Ovary (tissue), 9 donors: Measurements from ENCODE around the gene SLC35E4. TPM values are rescaled to one million over a fixed set of nuclear protein-coding genes. Genes with fewer than 3 reads are reported as not detected.

ENCODE experiments used
- DNase-seq, 5 donors: peaks; one replicate each; pipeline ENCODE4 v3.0.0-alpha.2; 2019 to 2020
- H3K27ac ChIP-seq, 2 donors: fragments of 200-600 bp; one replicate each; pipeline versions ENCODE4 v1.5.1 to v1.8.0; 2019 to 2022
- H3K27me3 ChIP-seq: fragments of 200-600 bp; one replicate; pipeline ENCODE4 v1.8.0; 2022
- H3K36me3 ChIP-seq: fragments of 200-600 bp; sonication (generic); one replicate; pipeline ENCODE4 v1.5.1; 2019
- H3K4me1 ChIP-seq: one replicate; pipeline ENCODE4 v1.8.1; 2013; ENCODE audit warnings: mild to moderate bottlenecking, moderate library complexity; ENCODE audit not compliant: insufficient read depth
- H3K4me3 ChIP-seq: fragments of 200-600 bp; sonication (generic); one replicate; pipeline ENCODE4 v1.5.1; 2017
- H3K9me3 ChIP-seq, 2 donors: fragments of 200-600 bp in 1 of 2; sonication (generic) in 1 of 2; one replicate each; pipeline versions ENCODE4 v1.5.1 to v1.8.1; 2013 to 2019; ENCODE audit warnings: mild to moderate bottlenecking in 1 of 2, moderate library complexity in 1 of 2
- EP300 ChIP-seq: sonication (generic); formaldehyde crosslinking; IDR thresholded peaks from one replicate; pipeline ENCODE4 v1.6.1; 2017; ENCODE audit warnings: antibody characterized with exemption
- POLR2A ChIP-seq: fragments of 450-650 bp; IDR thresholded peaks from one replicate; pipeline ENCODE4 v1.6.1; 2017; ENCODE audit warnings: antibody characterized with exemption, mild to moderate bottlenecking, moderate library complexity
- WGBS, 3 donors: extraction: QIAGEN DNeasy Blood & Tissue Kit in 1 of 3; methylation state at CpG; one replicate each; pipeline versions ENCODE4 v1.1.5 to v1.1.7; 2013 to 2017; 5-methylcytosine and 5-hydroxymethylcytosine counted together
- intact Hi-C, 4 donors: fragments of 100-400 bp; cut with DNase I; formaldehyde crosslinking; loops; one replicate each; pipeline versions ENCODE4 v1.11.0 to v1.15.1; 2022 to 2023
- polyA plus RNA-seq, 2 donors: library from polyadenylated mRNA; stranded (reverse); fragments of 200-250 nt in 1 of 2; fragments of 350-450 nt in 1 of 2; fragmentation: Illumina TruSeq in 1 of 2; extraction: RNeasy Lipid Tissue Mini Kit (QIAGEN cat#74804) in 1 of 2; gene quantifications; one replicate each; pipeline ENCODE4 v1.2.3, GENCODE V29; 2013 to 2014
- total RNA-seq, 7 donors: library from RNA; depleted of rRNA in 2 of 7; stranded (reverse); fragments of >200 nt in 2 of 7; fragmentation: NEBNext Ultra II Directional in 3 of 7; extraction: Animal tissue kit (Norgen Biotek cat#: 25700) in 3 of 7; gene quantifications; one replicate each; pipeline versions ENCODE4 v1.1.0 to v1.2.4, GENCODE V29; 2016 to 2023
- TF ChIP-seq, protein P1 (sequence below), 3 donors: fragments of 450-650 bp in 2 of 3; fragments of 200-600 bp in 1 of 3; IDR thresholded peaks; one replicate each; pipeline versions ENCODE4 v1.5.1 to v1.8.0; 2016 to 2022; ENCODE audit warnings: antibody characterized with exemption in 3 of 3, mild to moderate bottlenecking in 1 of 3
- donor health status: DM: no; HTN: no; CAD: no; lungs with moderate emphysema.
- donor health status: DM: no; HTN: no; CAD: no.
- donor health status: Bipolar disorder and iron deficiency.
- donor health status: DM: yes; HTN: yes; CAD: no.
- donor health status: DM: no; HTN: no; CAD: no.
- donor health status: DM: yes; HTN: yes; CAD: no.

Gene SLC35E4
- total and polyA plus RNA-seq, 9 donors = 0.90 to 6.7 (median 3.5) TPM

GRCh38 chr22:30655532-30655931 is 20.0 kb downstream of the SLC35E4 start:
- Histone ChIP-seq H3K36me3 (no peaks in the 10 kb centered on the region), H3K4me3 (no peak overlapping the region), H3K27ac (no peak overlapping the region), H3K4me1 (no peaks in the 10 kb centered on the region), H3K27me3 (no peaks in the 10 kb centered on the region), H3K9me3 (no peaks in the 10 kb centered on the region)
- no peak for DNase-seq
- WGBS, 3 donors = 71 to 78% (median 76%) methylated on average over 3 of the region's 3 CpGs
- TF ChIP-seq EP300 = no peak
- TF ChIP-seq POLR2A = no peak
- intact Hi-C loops = no loop called here

DNA sequence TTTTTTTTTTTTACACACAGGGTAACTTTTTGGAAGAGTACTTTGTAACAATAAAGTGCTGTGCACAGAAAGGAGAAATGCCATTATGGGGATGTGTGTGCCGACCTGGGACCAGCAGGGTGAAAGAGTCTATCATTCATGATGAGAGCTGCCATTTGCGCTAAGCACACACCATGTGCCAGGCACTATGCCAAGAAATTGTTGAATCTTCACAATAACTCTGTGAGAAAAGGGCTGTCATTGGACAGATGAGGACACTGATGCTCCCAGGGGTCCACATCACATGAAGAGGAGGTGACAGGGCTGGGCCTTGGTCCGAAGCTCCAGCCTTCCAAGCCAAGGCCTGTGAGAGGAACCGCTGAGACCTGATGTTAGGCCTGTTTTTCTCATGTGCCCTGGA is 26.5 kb downstream of the SLC35E4 start:
- 90 to 93% (median 93%) methylated on average over 4 of the region's 4 CpGs for WGBS, 3 donors
- intact Hi-C loops = no loop called here

GRCh38 chr22:30664798-30665197 is 29.2 kb downstream of the SLC35E4 start:
- H3K27ac ChIP-seq = no peak overlapping the region
- H3K36me3 ChIP-seq = no peaks in the 10 kb centered on the region
- H3K4me1 ChIP-seq = peaks cover 4% of the 10 kb centered on the region
- no peaks in the 10 kb centered on the region for H3K9me3 ChIP-seq
- TF ChIP-seq, protein P1, sequence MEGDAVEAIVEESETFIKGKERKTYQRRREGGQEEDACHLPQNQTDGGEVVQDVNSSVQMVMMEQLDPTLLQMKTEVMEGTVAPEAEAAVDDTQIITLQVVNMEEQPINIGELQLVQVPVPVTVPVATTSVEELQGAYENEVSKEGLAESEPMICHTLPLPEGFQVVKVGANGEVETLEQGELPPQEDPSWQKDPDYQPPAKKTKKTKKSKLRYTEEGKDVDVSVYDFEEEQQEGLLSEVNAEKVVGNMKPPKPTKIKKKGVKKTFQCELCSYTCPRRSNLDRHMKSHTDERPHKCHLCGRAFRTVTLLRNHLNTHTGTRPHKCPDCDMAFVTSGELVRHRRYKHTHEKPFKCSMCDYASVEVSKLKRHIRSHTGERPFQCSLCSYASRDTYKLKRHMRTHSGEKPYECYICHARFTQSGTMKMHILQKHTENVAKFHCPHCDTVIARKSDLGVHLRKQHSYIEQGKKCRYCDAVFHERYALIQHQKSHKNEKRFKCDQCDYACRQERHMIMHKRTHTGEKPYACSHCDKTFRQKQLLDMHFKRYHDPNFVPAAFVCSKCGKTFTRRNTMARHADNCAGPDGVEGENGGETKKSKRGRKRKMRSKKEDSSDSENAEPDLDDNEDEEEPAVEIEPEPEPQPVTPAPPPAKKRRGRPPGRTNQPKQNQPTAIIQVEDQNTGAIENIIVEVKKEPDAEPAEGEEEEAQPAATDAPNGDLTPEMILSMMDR (IDR thresholded peaks at IDR 0.05) = no peak
- no peak for TF ChIP-seq EP300
- TF ChIP-seq POLR2A = no peak
- no peak for DNase-seq
- H3K27me3 ChIP-seq = no peaks in the 10 kb centered on the region
- 97 to 99% (median 97%) methylated on average over 13 of the region's 13 CpGs for WGBS, 3 donors
- intact Hi-C loops = no loop called here
- no peak overlapping the region for H3K4me3 ChIP-seq

More for the DNA sequence above, 26.5 kb downstream of the SLC35E4 start:
- Histone ChIP-seq H3K4me3 (no peak overlapping the region), H3K36me3 (no peaks in the 10 kb centered on the region), H3K9me3 (no peaks in the 10 kb centered on the region), H3K27me3 (no peaks in the 10 kb centered on the region), H3K27ac (no peak overlapping the region), H3K4me1 (peaks cover 4% of the 10 kb centered on the region)
- no peak for TF ChIP-seq POLR2A
- TF ChIP-seq EP300 = no peak
- TF ChIP-seq, protein P1 (IDR thresholded peaks at IDR 0.05) = no peak
- DNase-seq = no peak

DNA sequence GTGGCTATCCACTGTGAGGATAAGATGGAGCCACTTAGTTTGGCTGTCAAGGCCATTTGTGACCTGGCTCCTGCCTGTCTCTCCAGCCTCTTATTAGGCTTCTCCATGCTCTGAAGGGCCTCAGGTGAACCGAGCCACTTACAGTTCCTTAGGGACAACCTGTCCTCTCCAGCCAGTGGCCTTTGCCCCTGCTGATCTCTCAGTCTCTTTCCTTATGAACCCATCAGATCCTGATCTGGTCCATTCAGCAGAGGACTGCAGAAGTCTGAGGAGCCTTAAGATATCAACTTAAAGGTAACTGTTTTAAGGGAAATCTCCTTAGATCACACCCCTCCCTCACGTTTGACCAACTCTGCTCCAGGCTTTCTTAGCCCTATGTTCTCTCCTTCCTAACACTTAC is 29.7 kb downstream of the SLC35E4 start:
- intact Hi-C loops = no loop called here

GRCh38 chr22:30665786-30666185 is 30.2 kb downstream of the SLC35E4 start:
- TF ChIP-seq, protein P1 (IDR thresholded peaks at IDR 0.05) = no peak
- TF ChIP-seq POLR2A (no peak), EP300 (no peak)
- Histone ChIP-seq H3K4me3 (no peak overlapping the region), H3K27ac (no peak overlapping the region), H3K9me3 (no peaks in the 10 kb centered on the region), H3K36me3 (no peaks in the 10 kb centered on the region), H3K4me1 (peaks cover 4% of the 10 kb centered on the region), H3K27me3 (no peaks in the 10 kb centered on the region)
- DNase-seq = no peak
- intact Hi-C loops = no loop called here
- WGBS, 3 donors = 90 to 96% (median 95%) methylated on average over 4 of the region's 4 CpGs

More for the DNA sequence above, 29.7 kb downstream of the SLC35E4 start:
- Histone ChIP-seq H3K9me3 (no peaks in the 10 kb centered on the region), H3K27me3 (no peaks in the 10 kb centered on the region), H3K27ac (no peak overlapping the region), H3K4me3 (no peak overlapping the region), H3K36me3 (no peaks in the 10 kb centered on the region), H3K4me1 (peaks cover 4% of the 10 kb centered on the region)
- no peak for TF ChIP-seq POLR2A
- TF ChIP-seq, protein P1 (IDR thresholded peaks at IDR 0.05) = no peak
- no peak for DNase-seq
- WGBS, 3 donors = 82 to 87% (median 86%) methylated on average over 2 of the region's 2 CpGs
